ENCODE measurements around the gene TBC1D22A. TPM values are rescaled to one million over a fixed set of nuclear protein-coding genes. Genes with fewer than 3 reads are reported as not detected.

Gene TBC1D22A
- total RNA-seq, 1 experiment from 2014 or later = 32.6 TPM

GRCh38 chr22:46773076-46773475 is 10.6 kb downstream of the TBC1D22A start:
- DNase-seq = no peak
- ChIA-PET POLR2A (interaction anchor here (0.8 to 2.2 kb wide), 2 partner anchors 10 to 14 kb away, joined by 3 to 41 read pairs; partner anchors contain the start of gene TBC1D22A), CTCF (no interaction called here)
- Histone ChIP-seq H3K36me3 (ENCODE audit: control insufficient read depth, insufficient read depth, low read length) (no peaks in the 10 kb centered on the region; the same call in 1 of the 2 replicates), H3K4me1 (peaks cover 38% of the 10 kb centered on the region), H3K9me3 (no peaks in the 10 kb centered on the region), H3K27me3 (replicated peaks; ENCODE audit: control insufficient read depth, insufficient read depth, low read length) (no peaks in the 10 kb centered on the region), H3K4me3 (ENCODE audit: low read depth, low read length) (no peak overlapping the region)
- no peak overlapping the region for H3K4me3 Mint-ChIP-seq (ENCODE audit: unreplicated experiment)
- no peaks in the 10 kb centered on the region for H3K27me3 Mint-ChIP-seq (ENCODE audit: insufficient read depth, unreplicated experiment)
- H3K9me3 Mint-ChIP-seq (ENCODE audit: unreplicated experiment) = no peaks in the 10 kb centered on the region
- intact Hi-C loops (cut with micrococcal nuclease; ENCODE audit: unreplicated experiment) = no loop called here
- TF ChIP-seq, protein P1, sequence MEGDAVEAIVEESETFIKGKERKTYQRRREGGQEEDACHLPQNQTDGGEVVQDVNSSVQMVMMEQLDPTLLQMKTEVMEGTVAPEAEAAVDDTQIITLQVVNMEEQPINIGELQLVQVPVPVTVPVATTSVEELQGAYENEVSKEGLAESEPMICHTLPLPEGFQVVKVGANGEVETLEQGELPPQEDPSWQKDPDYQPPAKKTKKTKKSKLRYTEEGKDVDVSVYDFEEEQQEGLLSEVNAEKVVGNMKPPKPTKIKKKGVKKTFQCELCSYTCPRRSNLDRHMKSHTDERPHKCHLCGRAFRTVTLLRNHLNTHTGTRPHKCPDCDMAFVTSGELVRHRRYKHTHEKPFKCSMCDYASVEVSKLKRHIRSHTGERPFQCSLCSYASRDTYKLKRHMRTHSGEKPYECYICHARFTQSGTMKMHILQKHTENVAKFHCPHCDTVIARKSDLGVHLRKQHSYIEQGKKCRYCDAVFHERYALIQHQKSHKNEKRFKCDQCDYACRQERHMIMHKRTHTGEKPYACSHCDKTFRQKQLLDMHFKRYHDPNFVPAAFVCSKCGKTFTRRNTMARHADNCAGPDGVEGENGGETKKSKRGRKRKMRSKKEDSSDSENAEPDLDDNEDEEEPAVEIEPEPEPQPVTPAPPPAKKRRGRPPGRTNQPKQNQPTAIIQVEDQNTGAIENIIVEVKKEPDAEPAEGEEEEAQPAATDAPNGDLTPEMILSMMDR (IDR thresholded peaks at IDR 0.05; ENCODE audit: insufficient read depth in 1 of 2, low read depth in 1 of 2, low read length in 1 of 2, severe bottlenecking in 1 of 2, unreplicated experiment in 1 of 2) = no peak
- H3K27ac Mint-ChIP-seq (ENCODE audit: unreplicated experiment) = peak overlapping the region; percentile 84
- H3K4me1 Mint-ChIP-seq (ENCODE audit: low read depth, unreplicated experiment) = peaks cover 35% of the 10 kb centered on the region
- H3K36me3 Mint-ChIP-seq (ENCODE audit: insufficient read depth, unreplicated experiment) = peaks cover 12% of the 10 kb centered on the region
- no TSS peak for BruUV-seq (replicated peaks)

GRCh38 chr22:46774253-46774979 is 12.0 kb downstream of the TBC1D22A start:
- Mint-ChIP-seq H3K36me3 (ENCODE audit: insufficient read depth, unreplicated experiment) (peaks cover 12% of the 10 kb centered on the region), H3K4me3 (ENCODE audit: unreplicated experiment) (peak overlapping the region; percentile 44), H3K27me3 (ENCODE audit: insufficient read depth, unreplicated experiment) (no peaks in the 10 kb centered on the region), H3K4me1 (ENCODE audit: low read depth, unreplicated experiment) (peaks cover 34% of the 10 kb centered on the region), H3K27ac (ENCODE audit: unreplicated experiment) (peak overlapping the region; percentile 84), H3K9me3 (ENCODE audit: unreplicated experiment) (no peaks in the 10 kb centered on the region)
- TSS peak; percentile 39 for BruUV-seq (replicated peaks)
- no peak for DNase-seq
- Histone ChIP-seq H3K9me3 (no peaks in the 10 kb centered on the region), H3K4me3 (ENCODE audit: low read depth, low read length) (no peak overlapping the region), H3K27me3 (replicated peaks; ENCODE audit: control insufficient read depth, insufficient read depth, low read length) (no peaks in the 10 kb centered on the region), H3K4me1 (peaks cover 38% of the 10 kb centered on the region), H3K36me3 (ENCODE audit: control insufficient read depth, insufficient read depth, low read length) (no peaks in the 10 kb centered on the region; the same call in 1 of the 2 replicates)
- intact Hi-C loops (cut with micrococcal nuclease; ENCODE audit: unreplicated experiment) = loop anchor here (1.0 to 2.0 kb wide), 2 partner anchors 12 to 28 kb away; partner anchors contain the start of gene TBC1D22A
- ChIA-PET CTCF (interaction anchor here (1.0 to 1.6 kb wide), 4 partner anchors 12 to 24 kb away, joined by 4 to 9 read pairs (median 7); partner anchors contain the start of gene TBC1D22A), POLR2A (interaction anchor here (0.7 to 2.2 kb wide), 3 partner anchors 12 to 187 kb away, joined by 4 to 41 read pairs (median 7); partner anchors contain the start of gene TBC1D22A)
- TF ChIP-seq, protein P1 (IDR thresholded peaks at IDR 0.05; ENCODE audit: insufficient read depth in 1 of 2, low read depth in 1 of 2, low read length in 1 of 2, severe bottlenecking in 1 of 2, unreplicated experiment in 1 of 2) = no peak

DNA sequence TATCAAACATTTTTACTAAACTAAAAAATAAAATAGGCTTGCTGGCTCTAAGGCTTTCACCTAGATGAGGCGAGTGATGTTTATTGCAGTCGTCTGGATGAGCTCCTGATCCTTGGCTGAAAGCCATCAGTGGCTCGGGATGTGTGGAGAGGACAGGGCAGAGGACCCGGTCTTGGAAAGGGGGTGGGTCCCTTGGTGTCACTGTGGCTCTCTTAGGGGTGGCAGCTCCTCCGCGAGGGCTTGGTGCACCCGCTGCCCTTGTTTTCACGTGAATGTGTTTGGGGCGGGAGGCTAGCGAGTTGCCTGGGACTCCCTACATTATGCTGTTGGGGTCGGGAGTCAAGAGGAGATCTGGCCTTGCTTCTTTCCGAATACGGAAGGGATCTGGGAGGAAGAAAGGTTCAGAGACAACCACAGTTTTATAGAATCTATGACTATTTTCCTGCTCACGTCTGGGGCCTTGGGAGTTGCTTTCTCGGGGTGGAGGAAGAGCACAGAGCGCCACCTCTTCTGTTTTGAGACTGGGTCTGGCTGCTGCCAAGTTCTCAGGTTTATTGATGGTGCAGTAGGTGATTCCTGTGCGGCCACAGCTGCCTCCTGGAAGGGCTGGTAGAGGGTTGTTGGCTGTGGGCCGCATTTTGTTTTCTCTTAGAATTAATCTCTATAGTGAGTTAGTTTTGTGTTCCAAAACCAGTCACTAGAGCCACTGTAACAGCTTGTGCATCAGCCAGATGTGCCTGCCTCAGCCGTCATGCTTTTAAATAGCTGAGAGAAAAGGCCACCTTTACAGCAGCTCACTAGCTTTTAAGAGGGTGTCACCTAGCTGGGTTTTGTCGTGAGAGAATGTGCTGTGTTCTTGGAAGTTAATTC is 12.8 kb downstream of the TBC1D22A start:
- Histone ChIP-seq H3K36me3 (ENCODE audit: control insufficient read depth, insufficient read depth, low read length) (no peaks in the 10 kb centered on the region; the same call in 1 of the 2 replicates), H3K4me1 (peaks cover 38% of the 10 kb centered on the region), H3K9me3 (no peaks in the 10 kb centered on the region), H3K4me3 (ENCODE audit: low read depth, low read length) (no peak overlapping the region), H3K27me3 (replicated peaks; ENCODE audit: control insufficient read depth, insufficient read depth, low read length) (no peaks in the 10 kb centered on the region)
- Mint-ChIP-seq H3K4me3 (ENCODE audit: unreplicated experiment) (peak overlapping the region; percentile 10), H3K4me1 (ENCODE audit: low read depth, unreplicated experiment) (peaks cover 34% of the 10 kb centered on the region), H3K9me3 (ENCODE audit: unreplicated experiment) (no peaks in the 10 kb centered on the region), H3K27me3 (ENCODE audit: insufficient read depth, unreplicated experiment) (no peaks in the 10 kb centered on the region), H3K27ac (ENCODE audit: unreplicated experiment) (peak overlapping the region; percentile 84), H3K36me3 (ENCODE audit: insufficient read depth, unreplicated experiment) (peaks cover 12% of the 10 kb centered on the region)
- TF ChIP-seq, protein P1 (IDR thresholded peaks at IDR 0.05; ENCODE audit: insufficient read depth in 1 of 2, low read depth in 1 of 2, low read length in 1 of 2, severe bottlenecking in 1 of 2, unreplicated experiment in 1 of 2) = no peak
- no TSS peak for BruUV-seq (replicated peaks)
- CTCF ChIA-PET = interaction anchor here (1.0 to 1.6 kb wide), 3 partner anchors 17 to 23 kb away, joined by 4 to 9 read pairs (median 5); no protein-coding TSS in a partner anchor
- no peak for DNase-seq
- POLR2A ChIA-PET = interaction anchor here (1.0 kb wide), 1 partner anchor 13 kb away, joined by 5 read pairs; the partner anchor contains the start of gene TBC1D22A
- intact Hi-C loops (cut with micrococcal nuclease; ENCODE audit: unreplicated experiment) = loop anchor here (1.0 to 2.0 kb wide), 2 partner anchors 13 to 28 kb away; partner anchors contain the start of gene TBC1D22A
